Omental fat pad (tissue), 4 donors: ENCODE results near the gene CRAT. TPM values are rescaled to one million over a fixed set of nuclear protein-coding genes. Genes with fewer than 3 reads are reported as not detected.

ENCODE experiments used
- ATAC-seq: fragments of 150-250 bp; one replicate; pipeline ENCODE4 v1.9.1; 2016; ENCODE audit warnings: mild to moderate bottlenecking, moderate library complexity; ENCODE audit not compliant: low FRiP score
- DNase-seq: peaks from one replicate; pipeline ENCODE4 v3.0.0-alpha.2; 2019; ENCODE audit warnings: low spot score
- CTCF ChIP-seq, 3 donors: fragments of 450-650 bp; IDR thresholded peaks; one replicate each; pipeline ENCODE4 v1.5.1; 2016 to 2017; ENCODE audit warnings: antibody characterized with exemption in 3 of 3, mild to moderate bottlenecking in 3 of 3, moderate library complexity in 2 of 3
- total RNA-seq, 4 donors: library from RNA; depleted of rRNA; stranded (reverse); fragments of >200 nt; gene quantifications; one replicate each; pipeline ENCODE4 v1.1.0, GENCODE V29; 2016

CRAT gene
- total RNA-seq, 4 donors from 2014 or later, result 47.3 to 107 (median 59.5) TPM

DNA sequence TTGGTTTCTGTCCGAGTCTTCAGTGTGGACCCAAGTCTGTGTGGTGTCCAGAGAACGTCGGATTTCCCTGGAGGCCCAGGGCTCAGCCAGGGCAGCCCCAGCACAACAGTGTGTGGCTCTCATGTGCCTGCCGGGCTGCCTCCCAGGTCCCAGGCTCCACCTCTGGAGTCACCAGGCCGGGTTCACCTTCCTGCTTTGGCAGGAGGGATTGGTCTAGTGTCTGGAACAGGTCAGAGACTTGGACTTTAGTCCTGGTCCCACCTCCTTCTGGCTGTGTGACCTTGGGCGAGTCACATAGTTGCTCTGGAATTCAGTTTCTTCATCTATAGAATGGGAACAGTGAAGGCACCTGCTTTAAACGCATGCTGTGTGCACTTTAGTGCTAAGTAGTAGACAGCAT is 26.5 kb downstream of the CRAT start:
- no peak for DNase-seq
- no peak for ATAC-seq
- no peak for TF ChIP-seq CTCF (IDR thresholded peaks at IDR 0.05)

GRCh38 chr9:129081388-129081904 is 29.1 kb downstream of the CRAT start:
- peak; percentile 0 for ATAC-seq
- TF ChIP-seq CTCF (IDR thresholded peaks at IDR 0.05), result no peak

GRCh38 chr9:129080601-129081387 is 29.8 kb downstream of the CRAT start, which contains the start of gene DOLPP1:
Gene DOLPP1, plus strand, starts transcription at chr9:129081111. Its CDS starts 21 bp downstream, at chr9:129081132.
- DNase-seq (peak; percentile 87), ATAC-seq (peak; percentile 99)
- peak in 1 of 3 donors; percentile 22 for TF ChIP-seq CTCF (IDR thresholded peaks at IDR 0.05)

More at GRCh38 chr9:129081388-129081904, 29.1 kb downstream of the CRAT start:
- no peak for DNase-seq

DNA sequence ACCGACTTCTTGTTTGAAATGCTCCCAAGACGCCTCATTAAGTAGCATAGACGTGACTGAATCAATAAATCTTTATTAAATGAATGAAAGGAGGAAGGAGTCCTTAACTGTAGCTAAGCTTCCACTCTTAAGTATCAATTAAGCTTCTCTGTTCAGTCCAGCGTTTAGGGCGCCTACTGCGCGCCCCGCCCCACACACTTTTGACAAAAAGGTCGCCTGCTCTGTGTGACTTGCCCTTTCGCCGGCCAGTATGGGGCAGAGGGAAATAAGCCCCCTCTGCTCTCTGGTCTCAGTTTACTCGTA is 30.3 kb downstream of the CRAT start:
- TF ChIP-seq CTCF (IDR thresholded peaks at IDR 0.05), result no peak
- DNase-seq (no peak), ATAC-seq (no peak)

- TF ChIP-seq CTCF (IDR thresholded peaks at IDR 0.05), result no peak
- DNase-seq (no peak), ATAC-seq (no peak)
Observed at GRCh38 chr9:129079829-129080228, 30.8 kb downstream of the CRAT start.

- no peak for TF ChIP-seq CTCF (IDR thresholded peaks at IDR 0.05)
- ATAC-seq (no peak), DNase-seq (no peak)
Observed at GRCh38 chr9:129078691-129079503, 31.7 kb downstream of the CRAT start.
